Keratinocyte (primary cell): Measurements from ENCODE around the gene MMP21. TPM values are rescaled to one million over a fixed set of nuclear protein-coding genes. Genes with fewer than 3 reads are reported as not detected.

Source experiments
- DNase-seq: peaks from one replicate; pipeline ENCODE4 v3.0.0-alpha.2; 2011; ENCODE audit warnings: low read depth, missing footprints, low spot score
- FAIRE-seq: peaks from 2 replicates; lab custom pipeline; 2011; peaks lifted over from hg19 to GRCh38; lab: Jason Lieb, UNC
- H2AFZ ChIP-seq: 2 replicates; pipeline ENCODE4 v1.6.0; 2012; ENCODE audit warnings: low read length, control low read depth, inconsistent platforms; ENCODE audit not compliant: control insufficient read depth
- H3K27ac ChIP-seq: 2 replicates; pipeline ENCODE4 v1.5.1; 2011; ENCODE audit warnings: low read length; ENCODE audit not compliant: control insufficient read depth, insufficient read depth
- H3K27me3 ChIP-seq: 3 replicates; pipeline ENCODE4 v1.6.0; 2011; ENCODE audit warnings: low read length; ENCODE audit not compliant: control insufficient read depth, insufficient read depth; ENCODE audit errors: extremely low read depth
- H3K36me3 ChIP-seq, 2 experiments: 2 replicates in 1 of 2; 3 replicates in 1 of 2; pipeline ENCODE4 v1.5.1; 2011; ENCODE audit warnings: low read length in 2 of 2, mild to moderate bottlenecking in 1 of 2; ENCODE audit not compliant: control insufficient read depth in 2 of 2, insufficient read depth in 2 of 2; ENCODE audit errors: extremely low read depth in 1 of 2
- H3K4me1 ChIP-seq: 3 replicates; pipeline ENCODE4 v1.5.1; 2011; ENCODE audit warnings: low read length; ENCODE audit not compliant: control insufficient read depth, insufficient read depth; ENCODE audit errors: extremely low read depth
- H3K4me2 ChIP-seq: 3 replicates; pipeline ENCODE4 v1.6.0; 2011; ENCODE audit warnings: low read depth, low read length; ENCODE audit not compliant: control insufficient read depth, insufficient read depth; ENCODE audit errors: extremely low read depth
- H3K4me3 ChIP-seq, 3 experiments: fragments of 200-600 bp in 1 of 3; sonication (generic) in 1 of 3; 2 replicates in 2 of 3; 3 replicates in 1 of 3; pipeline ENCODE4 v1.5.1; 2011 to 2016; ENCODE audit warnings: low read length in 3 of 3, mild to moderate bottlenecking in 3 of 3, control low read depth in 2 of 3, inconsistent platforms in 1 of 3, low read depth in 1 of 3, mixed read lengths in 1 of 3, mixed run types in 1 of 3, moderate library complexity in 1 of 3; ENCODE audit not compliant: control insufficient read depth in 2 of 3, insufficient read depth in 2 of 3; ENCODE audit errors: extremely low read depth in 1 of 3
- H3K79me2 ChIP-seq: 2 replicates; pipeline ENCODE4 v1.6.0; 2012; ENCODE audit warnings: low read length; ENCODE audit not compliant: control insufficient read depth, insufficient read depth
- H3K9ac ChIP-seq: 3 replicates; pipeline ENCODE4 v1.6.0; 2011; ENCODE audit warnings: low read length; ENCODE audit not compliant: control insufficient read depth, insufficient read depth; ENCODE audit errors: extremely low read depth
- H3K9me1 ChIP-seq: 3 replicates; pipeline ENCODE4 v1.6.0; 2011; ENCODE audit warnings: low read length; ENCODE audit not compliant: control insufficient read depth, insufficient read depth; ENCODE audit errors: extremely low read depth
- H3K9me3 ChIP-seq: 2 replicates; pipeline ENCODE4 v1.5.1; 2012; ENCODE audit warnings: low read depth, low read length; ENCODE audit not compliant: control insufficient read depth
- H4K20me1 ChIP-seq: 3 replicates; pipeline ENCODE4 v1.6.0; 2011; ENCODE audit warnings: low read length; ENCODE audit not compliant: control insufficient read depth, insufficient read depth; ENCODE audit errors: extremely low read depth
- EZH2 ChIP-seq: IDR thresholded peaks from one replicate; pipeline ENCODE4 v1.6.1; 2012; ENCODE audit warnings: inconsistent platforms, mild to moderate bottlenecking, low read length, moderate library complexity
- dilution Hi-C: fragments of 300-500 bp; cut with MboI; formaldehyde crosslinking; loops from one replicate; pipeline ENCODE4 v1.7.0; 2020; ENCODE audit warnings: low sequenced_read_pairs; ENCODE audit not compliant: extremely low pct_ligation_motif_present
- polyA plus RNA-seq, 5 experiments: library from polyadenylated mRNA; depleted of rRNA in 3 of 5; stranded (reverse) in 3 of 5; stranded (forward) in 1 of 5; unstranded in 1 of 5; fragments of >200 nt; gene quantifications; 1 replicate in 1 of 5; 2 replicates in 3 of 5; 3 replicates in 1 of 5; pipeline versions ENCODE4 v1.2.1 to v1.2.3, GENCODE V29; 2011 to 2012; ENCODE audit warnings: missing spikeins in 2 of 5, low read depth in 1 of 5, low replicate concordance in 1 of 5
- TF ChIP-seq, protein P1 (sequence below), 3 experiments: IDR thresholded peaks in 1 of 3; conservative IDR thresholded peaks in 1 of 3; optimal IDR thresholded peaks in 1 of 3; 2 replicates in 2 of 3; 3 replicates in 1 of 3; pipeline versions ENCODE3 to v1.5.1; 2011; ENCODE audit warnings: low read length in 3 of 3, mild to moderate bottlenecking in 3 of 3, moderate library complexity in 2 of 3, control low read depth in 1 of 3, inconsistent platforms in 1 of 3; ENCODE audit not compliant: insufficient read depth in 2 of 3; ENCODE audit errors: extremely low read depth in 1 of 3

The MMP21 gene
- polyA plus RNA-seq, 1 donor (not counting 4 experiments of a cell fraction or from before 2014, with no cell fraction given): not detected

DNA sequence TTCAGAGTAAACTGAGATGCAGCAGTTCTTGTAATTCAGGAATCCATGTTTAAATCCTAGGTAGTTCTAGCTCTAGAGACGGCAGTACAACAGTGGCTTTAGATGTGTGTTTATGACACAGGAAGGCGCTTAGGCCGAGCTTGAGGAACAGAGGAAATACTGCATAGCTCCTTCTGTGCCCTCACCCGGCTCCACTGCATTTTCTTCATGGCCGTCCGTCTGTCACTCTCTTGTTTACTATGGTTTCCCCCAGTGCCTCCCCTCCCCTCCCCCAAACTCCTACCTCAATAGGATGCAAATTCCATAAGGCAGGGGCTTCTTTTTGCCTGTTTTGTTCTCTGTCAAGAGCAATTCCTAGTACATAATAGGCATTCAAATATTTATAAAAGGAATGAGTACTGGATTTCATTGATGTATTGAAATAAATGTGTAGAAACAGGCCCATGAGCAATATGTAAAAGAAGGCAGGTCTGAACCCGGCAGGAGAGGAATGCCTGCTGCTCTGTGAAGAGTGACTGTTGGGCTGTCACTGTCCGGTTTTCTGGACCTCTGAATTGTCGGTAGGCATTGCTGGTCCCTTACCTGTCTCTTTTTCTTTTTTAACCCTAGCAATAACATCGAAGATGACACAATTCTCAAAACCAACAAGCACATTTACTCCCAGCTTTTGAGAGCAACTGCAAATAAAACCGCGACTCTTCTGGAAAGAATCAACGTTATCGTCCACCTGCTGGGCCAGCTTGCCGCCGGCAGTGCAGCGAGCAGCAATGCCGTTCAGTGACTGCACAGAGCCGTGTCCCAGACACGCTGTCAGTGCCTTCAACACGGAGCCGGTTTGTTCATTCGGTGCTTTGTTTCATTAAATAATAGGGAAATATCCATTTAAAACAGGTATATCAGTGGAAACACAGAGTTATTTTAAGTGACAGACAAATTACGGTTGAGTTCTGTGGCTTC lies 12.7 kb downstream of the MMP21 start:
- no peaks in the 10 kb centered on the region for H3K4me1 ChIP-seq
- no peak overlapping the region for H3K9ac ChIP-seq
- H3K4me3 ChIP-seq: no peak overlapping the region
- H3K27ac ChIP-seq: no peak overlapping the region
- H3K4me2 ChIP-seq: no peak overlapping the region
- dilution Hi-C loops: no loop called here
- H3K9me1 ChIP-seq: no peaks in the 10 kb centered on the region
- H3K9me3 ChIP-seq: no peaks in the 10 kb centered on the region
- DNase-seq: no peak
- TF ChIP-seq, protein P1, sequence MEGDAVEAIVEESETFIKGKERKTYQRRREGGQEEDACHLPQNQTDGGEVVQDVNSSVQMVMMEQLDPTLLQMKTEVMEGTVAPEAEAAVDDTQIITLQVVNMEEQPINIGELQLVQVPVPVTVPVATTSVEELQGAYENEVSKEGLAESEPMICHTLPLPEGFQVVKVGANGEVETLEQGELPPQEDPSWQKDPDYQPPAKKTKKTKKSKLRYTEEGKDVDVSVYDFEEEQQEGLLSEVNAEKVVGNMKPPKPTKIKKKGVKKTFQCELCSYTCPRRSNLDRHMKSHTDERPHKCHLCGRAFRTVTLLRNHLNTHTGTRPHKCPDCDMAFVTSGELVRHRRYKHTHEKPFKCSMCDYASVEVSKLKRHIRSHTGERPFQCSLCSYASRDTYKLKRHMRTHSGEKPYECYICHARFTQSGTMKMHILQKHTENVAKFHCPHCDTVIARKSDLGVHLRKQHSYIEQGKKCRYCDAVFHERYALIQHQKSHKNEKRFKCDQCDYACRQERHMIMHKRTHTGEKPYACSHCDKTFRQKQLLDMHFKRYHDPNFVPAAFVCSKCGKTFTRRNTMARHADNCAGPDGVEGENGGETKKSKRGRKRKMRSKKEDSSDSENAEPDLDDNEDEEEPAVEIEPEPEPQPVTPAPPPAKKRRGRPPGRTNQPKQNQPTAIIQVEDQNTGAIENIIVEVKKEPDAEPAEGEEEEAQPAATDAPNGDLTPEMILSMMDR (optimal IDR thresholded peaks at IDR 0.05 in 1 of 3, IDR thresholded peaks at IDR 0.05 in 1 of 3, conservative IDR thresholded peaks at IDR 0.05 in 1 of 3; ENCODE audit: extremely low read depth in 1 of 3, insufficient read depth in 2 of 3, low read length in 3 of 3): no peak
- TF ChIP-seq EZH2: no peak
- peaks cover 20 to 21% of the 10 kb centered on the region in 2 experiments for H3K36me3 ChIP-seq
- H4K20me1 ChIP-seq: no peaks in the 10 kb centered on the region
- no peaks in the 10 kb centered on the region for H3K79me2 ChIP-seq
- FAIRE-seq: no peak
- no peak overlapping the region for H2AFZ ChIP-seq
- no peaks in the 10 kb centered on the region for H3K27me3 ChIP-seq

DNA sequence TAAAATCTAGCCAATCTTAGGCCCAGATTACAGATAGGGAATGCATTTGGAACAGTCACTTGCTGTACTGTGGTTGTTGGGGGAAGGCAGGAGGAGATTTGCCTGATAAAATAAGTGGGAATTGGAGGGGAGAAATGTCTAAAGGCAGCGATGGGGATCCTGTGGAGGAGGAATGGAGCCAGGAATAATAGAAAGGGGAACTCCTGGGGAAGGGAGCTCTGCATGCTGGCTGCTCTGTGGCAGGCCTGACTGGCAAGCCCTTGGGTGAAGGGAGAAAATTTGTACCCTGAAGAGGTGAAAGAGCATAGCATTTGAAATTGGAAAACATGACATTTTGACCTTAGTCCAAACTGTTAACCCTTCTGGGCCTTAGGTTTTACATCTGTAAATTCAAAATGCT lies 13.7 kb downstream of the MMP21 start:
- no peaks in the 10 kb centered on the region for H3K4me1 ChIP-seq
- H3K27me3 ChIP-seq: no peaks in the 10 kb centered on the region
- H3K27ac ChIP-seq: no peak overlapping the region
- H3K79me2 ChIP-seq: no peaks in the 10 kb centered on the region
- no peaks in the 10 kb centered on the region for H3K9me1 ChIP-seq
- H2AFZ ChIP-seq: no peak overlapping the region
- no peak for FAIRE-seq
- no peak overlapping the region for H3K4me2 ChIP-seq
- H3K9ac ChIP-seq: no peak overlapping the region
- no peak overlapping the region for H3K4me3 ChIP-seq
- no peak for DNase-seq
- H4K20me1 ChIP-seq: no peaks in the 10 kb centered on the region
- H3K36me3 ChIP-seq: peaks cover 24 to 25% of the 10 kb centered on the region in 2 experiments
- TF ChIP-seq, protein P1 (optimal IDR thresholded peaks at IDR 0.05 in 1 of 3, IDR thresholded peaks at IDR 0.05 in 1 of 3, conservative IDR thresholded peaks at IDR 0.05 in 1 of 3; ENCODE audit: extremely low read depth in 1 of 3, insufficient read depth in 2 of 3, low read length in 3 of 3): no peak
- TF ChIP-seq EZH2: no peak
- dilution Hi-C loops: no loop called here
- no peaks in the 10 kb centered on the region for H3K9me3 ChIP-seq
